ENCODE measurements around the gene CALCOCO1. TPM values are rescaled to one million over a fixed set of nuclear protein-coding genes. Genes with fewer than 3 reads are reported as not detected.

Gene CALCOCO1
- total RNA-seq, 1 experiment from 2014 or later = 16.8 TPM

- no peaks in the 10 kb centered on the region for H3K36me3 ChIP-seq (ENCODE audit: insufficient read depth, low read length, poor library complexity, severe bottlenecking)
- intact Hi-C loops (cut with micrococcal nuclease; ENCODE audit: unreplicated experiment) = no loop called here
- no TSS peak for BruUV-seq (replicated peaks)
- TF ChIP-seq EZH2 (IDR thresholded peaks at IDR 0.05; ENCODE audit: borderline replicate concordance, low read depth, low read length, poor library complexity, severe bottlenecking) = no peak
- no peaks in the 10 kb centered on the region for H3K9me3 ChIP-seq (ENCODE audit: low read depth, low read length, poor library complexity, severe bottlenecking)
- no peaks in the 10 kb centered on the region for H3K27me3 ChIP-seq (replicated peaks; ENCODE audit: insufficient read depth, low read depth, low read length, poor library complexity)
- no peak overlapping the region for H3K27ac ChIP-seq (ENCODE audit: low read depth, low read length, poor library complexity, severe bottlenecking)
- POLR2A ChIA-PET (ENCODE audit: low non-redundant PET) = no interaction called here
- peaks cover 59% of the 10 kb centered on the region for H3K4me1 ChIP-seq (ENCODE audit: insufficient read depth, low read length, poor library complexity, severe bottlenecking)
- CTCF ChIA-PET = interaction anchor here (1.4 kb wide), 1 partner anchor 9 kb away, joined by 5 read pairs; no protein-coding TSS in a partner anchor
- no peak for DNase-seq (ENCODE audit: low spot score)
- no peak overlapping the region for H3K4me3 ChIP-seq (ENCODE audit: low read depth, low read length, poor library complexity, severe bottlenecking)
Measured at GRCh38 chr12:53752621-53753020, 25.4 kb upstream of the CALCOCO1 start.

- no peak for TF ChIP-seq EZH2 (IDR thresholded peaks at IDR 0.05; ENCODE audit: borderline replicate concordance, low read depth, low read length, poor library complexity, severe bottlenecking)
- TF ChIP-seq CTCF (conservative IDR thresholded peaks at IDR 0.05; ENCODE audit: low read depth, low read length) = no peak
- H3K4me1 ChIP-seq (ENCODE audit: insufficient read depth, low read length, poor library complexity, severe bottlenecking) = peaks cover 59% of the 10 kb centered on the region
- peak overlapping the region; percentile 51 for H3K4me3 ChIP-seq (ENCODE audit: low read depth, low read length, poor library complexity, severe bottlenecking)
- intact Hi-C loops (cut with micrococcal nuclease; ENCODE audit: unreplicated experiment) = no loop called here
- no peak for DNase-seq (ENCODE audit: low spot score)
- H3K27me3 ChIP-seq (replicated peaks; ENCODE audit: insufficient read depth, low read depth, low read length, poor library complexity) = no peaks in the 10 kb centered on the region
- POLR2A ChIA-PET (ENCODE audit: low non-redundant PET) = no interaction called here
- H3K36me3 ChIP-seq (ENCODE audit: insufficient read depth, low read length, poor library complexity, severe bottlenecking) = no peaks in the 10 kb centered on the region
- BruUV-seq (replicated peaks) = no TSS peak
- CTCF ChIA-PET = interaction anchor here (1.2 to 1.4 kb wide), 2 partner anchors 9 to 13 kb away, joined by 3 to 5 read pairs; no protein-coding TSS in a partner anchor
- peak overlapping the region; percentile 61 for H3K27ac ChIP-seq (ENCODE audit: low read depth, low read length, poor library complexity, severe bottlenecking)
- no peaks in the 10 kb centered on the region for H3K9me3 ChIP-seq (ENCODE audit: low read depth, low read length, poor library complexity, severe bottlenecking)
Measured at GRCh38 chr12:53752192-53752601, 24.9 kb upstream of the CALCOCO1 start.

GRCh38 chr12:53751336-53752191 lies 24.3 kb upstream of the CALCOCO1 start, which contains the start of gene CISTR:
TSS of gene CISTR (minus strand) at chr12:53751979.
- intact Hi-C loops (cut with micrococcal nuclease; ENCODE audit: unreplicated experiment) = no loop called here
- H3K27me3 ChIP-seq (replicated peaks; ENCODE audit: insufficient read depth, low read depth, low read length, poor library complexity) = no peaks in the 10 kb centered on the region
- peaks cover 53% of the 10 kb centered on the region for H3K4me1 ChIP-seq (ENCODE audit: insufficient read depth, low read length, poor library complexity, severe bottlenecking)
- TF ChIP-seq CTCF (conservative IDR thresholded peaks at IDR 0.05; ENCODE audit: low read depth, low read length) (no peak), EZH2 (IDR thresholded peaks at IDR 0.05; ENCODE audit: borderline replicate concordance, low read depth, low read length, poor library complexity, severe bottlenecking) (no peak)
- ChIA-PET CTCF (interaction anchor here (0.5 to 1.2 kb wide), 2 partner anchors 12 to 36 kb away, joined by 3 to 5 read pairs; no protein-coding TSS in a partner anchor), POLR2A (ENCODE audit: low non-redundant PET) (no interaction called here)
- DNase-seq (ENCODE audit: low spot score) = peak; percentile 75
- BruUV-seq (replicated peaks) = no TSS peak
- no peaks in the 10 kb centered on the region for H3K36me3 ChIP-seq (ENCODE audit: insufficient read depth, low read length, poor library complexity, severe bottlenecking)
- H3K27ac ChIP-seq (ENCODE audit: low read depth, low read length, poor library complexity, severe bottlenecking) = peak within 1 kb of the TSS; percentile 61
- no peaks in the 10 kb centered on the region for H3K9me3 ChIP-seq (ENCODE audit: low read depth, low read length, poor library complexity, severe bottlenecking)
- peak within 1 kb of the TSS; percentile 51 for H3K4me3 ChIP-seq (ENCODE audit: low read depth, low read length, poor library complexity, severe bottlenecking)
